ENCODE measurements around the gene COL5A1. TPM values are rescaled to one million over a fixed set of nuclear protein-coding genes. Genes with fewer than 3 reads are reported as not detected.

The COL5A1 gene
- total and polyA plus RNA-seq, 2 donors from 2014 or later, result 2.4 to 23.8 TPM

GRCh38 chr9:134765785-134766184 is 124.2 kb downstream of the COL5A1 start:
- Histone ChIP-seq H3K27me3 (ENCODE audit: control insufficient read depth, insufficient read depth, low read length) (no peaks in the 10 kb centered on the region), H3K4me3 (ENCODE audit: low read length in 3 of 3) (no peak overlapping the region), H3K4me1 (ENCODE audit: control insufficient read depth in 2 of 3, insufficient read depth in 2 of 3, low read depth in 1 of 3, low read length in 3 of 3) (no peaks in the 10 kb centered on the region), H3K9ac (ENCODE audit: low read length in 3 of 3) (no peak overlapping the region), H3K9me3 (ENCODE audit: control insufficient read depth in 2 of 3, insufficient read depth in 1 of 3, low read length in 3 of 3) (no peaks in the 10 kb centered on the region), H3K36me3 (ENCODE audit: control insufficient read depth in 2 of 3, insufficient read depth in 3 of 3, low read length in 3 of 3) (peaks cover 0 to 5% (median 0%) of the 10 kb centered on the region in 3 donors), H3K27ac (ENCODE audit: low read depth in 2 of 2, low read length in 2 of 2) (no peak overlapping the region)
- intact Hi-C loops (cut with DNase I), result no loop called here
- no peak for TF ChIP-seq CTCF (IDR thresholded peaks at IDR 0.05; ENCODE audit: borderline replicate concordance, extremely low read depth, insufficient read depth)
- no peak for FAIRE-seq
- DNase-seq, result no peak

GRCh38 chr9:134766587-134766986 is 125.0 kb downstream of the COL5A1 start:
- H3K4me3 ChIP-seq (ENCODE audit: low read length in 3 of 3), result no peak overlapping the region
- TF ChIP-seq CTCF (IDR thresholded peaks at IDR 0.05; ENCODE audit: borderline replicate concordance, extremely low read depth, insufficient read depth), result no peak
- FAIRE-seq (no peak), DNase-seq (no peak)
- no peaks in the 10 kb centered on the region for H3K4me1 ChIP-seq (ENCODE audit: control insufficient read depth in 2 of 3, insufficient read depth in 2 of 3, low read depth in 1 of 3, low read length in 3 of 3)
- peaks cover 0 to 3% (median 0%) of the 10 kb centered on the region in 3 donors for H3K36me3 ChIP-seq (ENCODE audit: control insufficient read depth in 2 of 3, insufficient read depth in 3 of 3, low read length in 3 of 3)
- H3K9me3 ChIP-seq (ENCODE audit: control insufficient read depth in 2 of 3, insufficient read depth in 1 of 3, low read length in 3 of 3), result no peaks in the 10 kb centered on the region
- no peak overlapping the region for H3K9ac ChIP-seq (ENCODE audit: low read length in 3 of 3)
- no peak overlapping the region for H3K27ac ChIP-seq (ENCODE audit: low read depth in 2 of 2, low read length in 2 of 2)
- intact Hi-C loops (cut with DNase I), result no loop called here
- no peaks in the 10 kb centered on the region for H3K27me3 ChIP-seq (ENCODE audit: control insufficient read depth, insufficient read depth, low read length)

GRCh38 chr9:134768332-134768708 is 126.7 kb downstream of the COL5A1 start:
- DNase-seq (no peak), FAIRE-seq (no peak)
- Histone ChIP-seq H3K27ac (ENCODE audit: low read depth in 2 of 2, low read length in 2 of 2) (no peak overlapping the region), H3K4me3 (ENCODE audit: low read length in 3 of 3) (no peak overlapping the region), H3K4me1 (ENCODE audit: control insufficient read depth in 2 of 3, insufficient read depth in 2 of 3, low read depth in 1 of 3, low read length in 3 of 3) (no peaks in the 10 kb centered on the region), H3K9me3 (ENCODE audit: control insufficient read depth in 2 of 3, insufficient read depth in 1 of 3, low read length in 3 of 3) (no peaks in the 10 kb centered on the region), H3K36me3 (ENCODE audit: control insufficient read depth in 2 of 3, insufficient read depth in 3 of 3, low read length in 3 of 3) (no peaks in the 10 kb centered on the region), H3K27me3 (ENCODE audit: control insufficient read depth, insufficient read depth, low read length) (no peaks in the 10 kb centered on the region), H3K9ac (ENCODE audit: low read length in 3 of 3) (no peak overlapping the region)
- intact Hi-C loops (cut with DNase I), result no loop called here
- no peak for TF ChIP-seq CTCF (IDR thresholded peaks at IDR 0.05; ENCODE audit: borderline replicate concordance, extremely low read depth, insufficient read depth)

GRCh38 chr9:134768709-134769351 is 127.2 kb downstream of the COL5A1 start:
- Histone ChIP-seq H3K36me3 (ENCODE audit: control insufficient read depth in 2 of 3, insufficient read depth in 3 of 3, low read length in 3 of 3) (no peaks in the 10 kb centered on the region), H3K27ac (ENCODE audit: low read depth in 2 of 2, low read length in 2 of 2) (no peak overlapping the region), H3K9ac (ENCODE audit: low read length in 3 of 3) (no peak overlapping the region), H3K27me3 (ENCODE audit: control insufficient read depth, insufficient read depth, low read length) (no peaks in the 10 kb centered on the region), H3K9me3 (ENCODE audit: control insufficient read depth in 2 of 3, insufficient read depth in 1 of 3, low read length in 3 of 3) (no peaks in the 10 kb centered on the region), H3K4me3 (ENCODE audit: low read length in 3 of 3) (no peak overlapping the region), H3K4me1 (ENCODE audit: control insufficient read depth in 2 of 3, insufficient read depth in 2 of 3, low read depth in 1 of 3, low read length in 3 of 3) (no peaks in the 10 kb centered on the region)
- DNase-seq (no peak), FAIRE-seq (no peak)
- intact Hi-C loops (cut with DNase I), result no loop called here
- TF ChIP-seq CTCF (IDR thresholded peaks at IDR 0.05; ENCODE audit: borderline replicate concordance, extremely low read depth, insufficient read depth), result no peak
